ENCODE measurements around the gene TSPEAR. TPM values are rescaled to one million over a fixed set of nuclear protein-coding genes. Genes with fewer than 3 reads are reported as not detected.

The TSPEAR gene
- total RNA-seq, 1 donor from 2014 or later, result not detected

DNA sequence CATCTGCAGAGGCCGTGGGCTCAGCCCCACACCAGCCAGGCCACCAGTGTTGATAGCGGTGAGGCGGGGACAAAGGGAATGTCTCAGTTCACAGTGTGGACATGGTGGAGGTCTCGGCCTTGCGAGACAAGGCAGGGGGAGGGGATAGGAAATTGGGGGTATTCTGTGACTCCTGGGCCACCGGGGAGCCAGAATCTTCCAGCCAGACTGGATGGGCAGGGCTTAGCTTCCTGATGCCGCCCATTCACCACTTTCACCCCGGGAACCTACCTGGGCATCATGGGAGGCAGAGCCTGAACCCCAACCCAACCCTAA, 251.0 kb downstream of the TSPEAR start:
- H3K4me3 Mint-ChIP-seq (ENCODE audit: low read depth), result no peak overlapping the region
- TF ChIP-seq, protein P1, sequence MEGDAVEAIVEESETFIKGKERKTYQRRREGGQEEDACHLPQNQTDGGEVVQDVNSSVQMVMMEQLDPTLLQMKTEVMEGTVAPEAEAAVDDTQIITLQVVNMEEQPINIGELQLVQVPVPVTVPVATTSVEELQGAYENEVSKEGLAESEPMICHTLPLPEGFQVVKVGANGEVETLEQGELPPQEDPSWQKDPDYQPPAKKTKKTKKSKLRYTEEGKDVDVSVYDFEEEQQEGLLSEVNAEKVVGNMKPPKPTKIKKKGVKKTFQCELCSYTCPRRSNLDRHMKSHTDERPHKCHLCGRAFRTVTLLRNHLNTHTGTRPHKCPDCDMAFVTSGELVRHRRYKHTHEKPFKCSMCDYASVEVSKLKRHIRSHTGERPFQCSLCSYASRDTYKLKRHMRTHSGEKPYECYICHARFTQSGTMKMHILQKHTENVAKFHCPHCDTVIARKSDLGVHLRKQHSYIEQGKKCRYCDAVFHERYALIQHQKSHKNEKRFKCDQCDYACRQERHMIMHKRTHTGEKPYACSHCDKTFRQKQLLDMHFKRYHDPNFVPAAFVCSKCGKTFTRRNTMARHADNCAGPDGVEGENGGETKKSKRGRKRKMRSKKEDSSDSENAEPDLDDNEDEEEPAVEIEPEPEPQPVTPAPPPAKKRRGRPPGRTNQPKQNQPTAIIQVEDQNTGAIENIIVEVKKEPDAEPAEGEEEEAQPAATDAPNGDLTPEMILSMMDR (IDR thresholded peaks at IDR 0.05; ENCODE audit: unreplicated experiment), result no peak
- no peaks in the 10 kb centered on the region for H3K9me3 Mint-ChIP-seq (ENCODE audit: low read depth)
- DNase-seq (ENCODE audit: low spot score, unreplicated experiment), result no peak
- H3K36me3 Mint-ChIP-seq (ENCODE audit: insufficient read depth), result no peaks in the 10 kb centered on the region
- no peaks in the 10 kb centered on the region for H3K4me1 Mint-ChIP-seq (ENCODE audit: low read depth)
- no peak overlapping the region for H3K27ac Mint-ChIP-seq
- H3K27me3 Mint-ChIP-seq, result no peaks in the 10 kb centered on the region

DNA sequence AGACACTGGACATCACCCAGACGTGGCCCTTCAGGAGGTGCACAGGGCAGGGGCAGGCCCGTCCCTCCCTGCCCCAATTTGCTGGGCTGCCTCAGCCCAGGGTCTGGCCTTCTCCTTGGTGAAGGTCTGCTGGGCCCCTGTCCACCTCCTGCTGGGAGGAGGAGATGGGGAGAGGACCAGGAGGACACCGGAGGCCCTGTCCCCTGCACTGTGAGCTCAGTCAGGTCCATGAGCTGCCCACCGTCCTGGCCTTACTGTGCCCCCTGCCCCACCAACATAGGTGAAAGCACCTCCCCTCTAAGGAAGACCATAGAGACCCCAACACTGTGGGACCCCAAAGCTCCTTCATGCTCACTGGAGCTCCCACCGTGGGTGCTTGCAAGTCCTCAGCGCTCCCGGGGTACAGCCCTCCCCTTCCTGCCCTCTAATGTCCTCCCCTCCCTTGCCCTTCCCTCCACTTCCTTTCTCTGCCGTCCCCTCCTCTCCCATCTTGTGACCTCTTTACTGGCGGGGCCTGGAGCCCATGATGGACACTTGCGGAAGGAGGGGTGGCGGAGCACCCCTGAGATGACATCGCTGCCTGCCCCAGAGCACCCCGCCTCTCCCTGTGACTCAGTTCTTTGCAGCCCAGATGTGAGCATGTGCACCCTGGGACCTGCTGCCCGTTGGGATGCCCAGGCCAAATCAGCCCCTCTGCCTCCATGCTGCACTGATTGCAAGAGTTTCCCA, 251.5 kb downstream of the TSPEAR start:
- Mint-ChIP-seq H3K36me3 (ENCODE audit: insufficient read depth) (no peaks in the 10 kb centered on the region), H3K27me3 (no peaks in the 10 kb centered on the region), H3K27ac (no peak overlapping the region), H3K9me3 (ENCODE audit: low read depth) (no peaks in the 10 kb centered on the region), H3K4me3 (ENCODE audit: low read depth) (no peak overlapping the region), H3K4me1 (ENCODE audit: low read depth) (no peaks in the 10 kb centered on the region)
- no peak for DNase-seq (ENCODE audit: low spot score, unreplicated experiment)
- TF ChIP-seq, protein P1 (IDR thresholded peaks at IDR 0.05; ENCODE audit: unreplicated experiment), result no peak

DNA sequence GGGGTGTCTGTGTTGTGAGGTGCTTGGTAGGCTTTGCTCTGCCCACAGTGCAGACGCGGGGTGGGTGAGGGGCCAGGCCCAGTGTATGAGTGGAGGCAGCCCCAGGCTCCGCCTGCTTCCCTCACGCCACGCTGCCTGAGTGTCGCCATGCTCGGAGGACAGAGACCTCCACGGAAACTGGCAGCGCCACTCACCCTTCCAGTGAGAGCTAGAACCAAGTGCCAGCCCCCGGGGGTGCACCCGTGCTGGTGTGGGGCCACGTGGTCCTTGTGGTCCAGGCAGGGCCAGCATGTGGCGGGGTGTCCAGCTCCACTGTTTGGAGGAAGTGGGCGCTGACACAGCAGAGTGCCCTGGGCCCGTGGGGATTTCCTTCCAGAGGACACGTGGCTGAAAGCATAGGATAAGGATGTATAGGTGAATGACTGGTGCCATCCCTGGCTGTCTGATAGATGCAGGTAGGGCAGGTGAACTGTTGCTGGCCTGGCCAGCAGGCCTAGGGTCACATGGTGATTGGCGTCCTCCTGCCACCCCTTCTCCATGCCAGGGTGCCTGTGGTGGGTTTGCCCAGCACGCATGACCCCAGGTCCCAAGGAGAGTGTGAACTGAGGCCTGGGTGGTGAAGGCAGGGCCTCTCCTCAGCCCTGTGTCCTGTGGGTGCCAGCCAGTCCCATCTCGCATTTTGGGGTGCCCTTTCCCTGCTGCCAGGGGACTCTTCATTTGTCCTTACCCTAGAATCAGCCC, 252.2 kb downstream of the TSPEAR start:
- no peaks in the 10 kb centered on the region for H3K36me3 Mint-ChIP-seq (ENCODE audit: insufficient read depth)
- peaks cover 3% of the 10 kb centered on the region for H3K9me3 Mint-ChIP-seq (ENCODE audit: low read depth)
- peaks cover 2% of the 10 kb centered on the region for H3K27me3 Mint-ChIP-seq
- H3K4me1 Mint-ChIP-seq (ENCODE audit: low read depth), result no peaks in the 10 kb centered on the region
- H3K27ac Mint-ChIP-seq, result no peak overlapping the region
- TF ChIP-seq, protein P1 (IDR thresholded peaks at IDR 0.05; ENCODE audit: unreplicated experiment), result no peak
- H3K4me3 Mint-ChIP-seq (ENCODE audit: low read depth), result no peak overlapping the region
- DNase-seq (ENCODE audit: low spot score, unreplicated experiment), result no peak

DNA sequence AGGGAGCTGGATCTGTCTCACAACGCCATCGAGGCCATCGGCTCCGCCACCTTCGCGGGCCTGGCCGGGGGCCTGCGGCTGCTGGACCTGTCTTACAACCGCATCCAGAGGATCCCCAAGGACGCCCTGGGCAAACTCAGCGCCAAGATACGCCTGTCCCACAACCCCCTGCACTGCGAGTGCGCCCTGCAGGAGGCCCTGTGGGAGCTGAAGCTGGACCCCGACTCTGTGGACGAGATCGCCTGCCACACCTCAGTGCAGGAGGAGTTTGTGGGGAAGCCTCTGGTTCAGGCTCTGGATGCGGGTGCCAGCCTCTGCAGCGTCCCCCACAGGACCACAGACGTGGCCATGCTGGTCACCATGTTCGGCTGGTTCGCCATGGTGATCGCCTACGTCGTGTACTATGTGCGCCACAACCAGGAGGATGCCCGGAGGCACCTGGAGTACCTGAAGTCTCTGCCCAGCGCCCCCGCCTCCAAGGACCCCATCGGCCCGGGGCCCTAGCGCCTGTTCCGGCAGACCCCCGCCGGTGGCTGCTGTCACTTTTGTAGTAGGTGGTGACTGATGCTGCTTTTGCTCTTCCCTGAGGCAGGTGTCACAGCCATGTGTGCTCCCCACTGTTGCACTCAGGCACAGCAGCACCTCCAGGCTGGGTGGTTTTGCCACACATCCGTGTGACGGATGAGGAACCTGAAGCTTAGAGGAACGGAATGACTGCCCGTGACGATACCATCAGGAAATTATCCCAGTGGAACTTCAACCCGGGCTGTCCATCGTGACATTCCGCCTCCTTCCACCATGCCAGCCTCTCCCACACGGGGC, 254.2 kb downstream of the TSPEAR start:
- Mint-ChIP-seq H3K4me1 (ENCODE audit: low read depth) (no peaks in the 10 kb centered on the region), H3K9me3 (ENCODE audit: low read depth) (peaks cover 14% of the 10 kb centered on the region), H3K4me3 (ENCODE audit: low read depth) (peak overlapping the region; percentile 72), H3K36me3 (ENCODE audit: insufficient read depth) (no peaks in the 10 kb centered on the region), H3K27ac (no peak overlapping the region), H3K27me3 (peaks cover 9% of the 10 kb centered on the region)
- DNase-seq (ENCODE audit: low spot score, unreplicated experiment), result no peak
- TF ChIP-seq, protein P1 (IDR thresholded peaks at IDR 0.05; ENCODE audit: unreplicated experiment), result no peak

DNA sequence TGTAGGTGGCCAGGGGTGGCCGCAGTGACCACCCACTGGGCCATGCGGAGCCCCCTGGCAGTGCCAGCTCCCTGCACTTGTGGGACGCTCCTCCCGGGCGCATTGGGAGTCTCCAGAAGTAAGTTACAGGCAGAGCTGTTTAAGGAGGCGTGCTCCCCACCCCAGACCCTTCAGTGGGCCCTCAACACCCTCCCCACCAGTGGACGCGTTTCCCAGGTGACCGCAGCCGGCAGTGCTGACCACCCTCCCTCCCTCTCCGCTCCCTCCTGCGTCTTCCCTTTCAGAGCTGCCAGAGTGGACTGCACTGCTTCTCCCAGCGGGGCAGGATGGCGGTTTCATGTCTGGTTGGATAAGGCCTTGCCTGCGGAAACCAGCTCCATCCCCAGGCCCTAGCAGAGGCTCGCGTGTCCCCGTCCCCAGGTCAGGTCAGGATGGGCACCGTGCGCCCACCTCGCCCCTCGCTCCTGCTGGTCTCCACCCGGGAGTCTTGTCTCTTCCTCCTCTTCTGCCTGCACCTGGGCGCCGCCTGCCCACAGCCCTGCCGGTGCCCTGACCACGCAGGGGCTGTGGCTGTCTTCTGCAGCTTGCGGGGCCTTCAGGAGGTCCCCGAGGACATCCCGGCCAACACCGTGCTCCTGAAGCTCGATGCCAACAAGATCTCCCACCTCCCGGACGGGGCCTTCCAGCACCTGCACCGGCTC, 255.0 kb downstream of the TSPEAR start:
- Mint-ChIP-seq H3K36me3 (ENCODE audit: insufficient read depth) (no peaks in the 10 kb centered on the region), H3K4me3 (ENCODE audit: low read depth) (peak overlapping the region; percentile 72), H3K4me1 (ENCODE audit: low read depth) (no peaks in the 10 kb centered on the region), H3K9me3 (ENCODE audit: low read depth) (peaks cover 14% of the 10 kb centered on the region), H3K27ac (no peak overlapping the region), H3K27me3 (peaks cover 13% of the 10 kb centered on the region)
- DNase-seq (ENCODE audit: low spot score, unreplicated experiment), result no peak
- TF ChIP-seq, protein P1 (IDR thresholded peaks at IDR 0.05; ENCODE audit: unreplicated experiment), result no peak
